Measurements from ENCODE around the gene TEX53. TPM values are rescaled to one million over a fixed set of nuclear protein-coding genes. Genes with fewer than 3 reads are reported as not detected.

TEX53 gene
- total RNA-seq, 1 donor from 2014 or later = not detected

Other genes with a start within 250 kb of the TEX53 start
- 0.09 and 0.17 TPM in 2 replicates for gene WHRN, start 152.3 kb downstream of the TEX53 start, total RNA-seq
- gene ATP6V1G1, start 70.0 kb downstream of the TEX53 start, total RNA-seq = 119 and 176 TPM in 2 replicates
- 2.5 and 3.9 TPM in 2 replicates for gene TMEM268, start 46.5 kb downstream of the TEX53 start, total RNA-seq
- not detected in 2 replicates for gene TEX48, start 24.4 kb upstream of the TEX53 start, total RNA-seq
- gene TNFSF15, start 148.2 kb upstream of the TEX53 start, total RNA-seq = 2.0 and 5.4 TPM in 2 replicates